Measurements from ENCODE around the gene BCAR3. TPM values are rescaled to one million over a fixed set of nuclear protein-coding genes. Genes with fewer than 3 reads are reported as not detected.

BCAR3 gene
- total RNA-seq, 1 donor from 2014 or later = 11.7 TPM

DNA sequence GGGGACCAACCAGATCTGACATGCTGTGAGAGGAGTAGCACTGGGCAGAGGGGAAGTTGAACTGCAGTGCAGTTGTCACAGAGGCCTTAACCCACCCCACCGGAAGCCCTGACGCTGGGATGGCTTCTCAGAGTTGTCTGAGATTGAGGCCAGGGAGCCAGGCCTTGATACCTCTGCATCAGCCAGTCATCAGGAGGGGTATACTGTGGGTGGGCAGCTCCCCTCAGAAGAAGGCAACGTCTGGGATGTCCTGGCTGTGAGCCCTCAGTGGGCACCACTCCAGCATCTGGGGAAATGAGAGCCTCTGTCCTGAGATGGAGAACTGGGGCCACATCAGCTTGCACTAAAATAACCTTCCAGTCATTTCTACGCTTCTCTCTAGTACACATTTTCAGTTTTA lies 47.9 kb upstream of the BCAR3 start:
- no peak overlapping the region for H2AFZ ChIP-seq (replicated peaks)
- no peak overlapping the region for H3K27ac Mint-ChIP-seq
- peaks cover 31% of the 10 kb centered on the region for H3F3A ChIP-seq (ENCODE audit: low read depth)
- no peak for DNase-seq (ENCODE audit: low spot score)
- H3K27me3 Mint-ChIP-seq (ENCODE audit: insufficient read depth, low read depth) = peaks cover 25% of the 10 kb centered on the region
- no peaks in the 10 kb centered on the region for H3K9me3 ChIP-seq (ENCODE audit: low read depth)
- no peaks in the 10 kb centered on the region for H4K20me1 ChIP-seq (ENCODE audit: low read depth)
- peaks cover 66% of the 10 kb centered on the region for H3K4me1 Mint-ChIP-seq
- no peak overlapping the region for H3K4me3 ChIP-seq
- H3K9me3 Mint-ChIP-seq = peaks cover 3% of the 10 kb centered on the region
- peaks cover 52% of the 10 kb centered on the region for H3K4me1 ChIP-seq
- no peaks in the 10 kb centered on the region for H3K36me3 ChIP-seq
- no peaks in the 10 kb centered on the region for H3K27me3 ChIP-seq
- H3K4me2 ChIP-seq = no peak overlapping the region
- no peak for TF ChIP-seq EZH2phosphoT487 (IDR thresholded peaks at IDR 0.05)
- H3K4me3 Mint-ChIP-seq = no peak overlapping the region
- no peak overlapping the region for H3K27ac ChIP-seq
- no peak overlapping the region for H3K9ac ChIP-seq
- no peaks in the 10 kb centered on the region for H3K36me3 Mint-ChIP-seq
- no peaks in the 10 kb centered on the region for H3K79me2 ChIP-seq (ENCODE audit: low read depth)

DNA sequence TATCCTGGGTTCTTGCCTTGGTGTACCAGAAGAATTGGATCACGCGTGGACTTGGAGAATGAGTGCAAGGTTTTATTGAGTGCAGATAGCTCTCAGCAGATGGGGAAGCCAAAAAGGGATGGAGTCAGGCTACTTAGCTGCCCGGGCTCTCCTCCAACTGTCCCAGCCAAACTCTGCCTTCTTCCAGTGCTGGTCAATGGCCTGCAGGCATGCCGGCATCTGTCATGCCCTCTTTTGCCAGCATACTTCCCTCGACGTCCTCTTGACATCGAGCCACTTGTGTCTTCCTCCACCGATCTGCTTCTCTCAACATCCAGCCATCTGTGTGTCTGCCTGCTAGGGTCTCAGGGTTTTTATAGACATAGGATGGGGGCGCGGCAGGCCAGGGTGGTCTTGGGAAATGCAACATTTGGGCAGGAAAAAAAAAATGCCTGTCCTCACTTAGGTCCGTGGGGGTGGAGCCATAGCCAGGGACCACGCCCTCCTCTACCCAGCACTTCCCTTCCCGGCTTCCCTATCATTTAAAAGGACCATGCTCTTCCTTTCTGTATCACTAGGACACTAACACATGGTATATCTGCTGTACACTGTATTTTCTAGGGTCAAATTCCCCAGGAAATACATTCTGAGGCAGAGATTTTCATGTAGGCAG lies 47.0 kb upstream of the BCAR3 start:
- peaks cover 22% of the 10 kb centered on the region for H3K27me3 Mint-ChIP-seq (ENCODE audit: insufficient read depth, low read depth)
- H3F3A ChIP-seq (ENCODE audit: low read depth) = peaks cover 34% of the 10 kb centered on the region
- no peaks in the 10 kb centered on the region for H3K36me3 ChIP-seq
- H3K9me3 Mint-ChIP-seq = peaks cover 3% of the 10 kb centered on the region
- H3K27ac ChIP-seq = no peak overlapping the region
- H3K4me3 Mint-ChIP-seq = no peak overlapping the region
- peaks cover under 1% of the 10 kb centered on the region for H4K20me1 ChIP-seq (ENCODE audit: low read depth)
- no peaks in the 10 kb centered on the region for H3K36me3 Mint-ChIP-seq
- no peak overlapping the region for H3K4me2 ChIP-seq
- H3K79me2 ChIP-seq (ENCODE audit: low read depth) = no peaks in the 10 kb centered on the region
- H3K4me1 Mint-ChIP-seq = peaks cover 67% of the 10 kb centered on the region
- no peak overlapping the region for H3K4me3 ChIP-seq
- H3K9ac ChIP-seq = no peak overlapping the region
- H3K9me3 ChIP-seq (ENCODE audit: low read depth) = no peaks in the 10 kb centered on the region
- DNase-seq (ENCODE audit: low spot score) = no peak
- peaks cover 53% of the 10 kb centered on the region for H3K4me1 ChIP-seq
- TF ChIP-seq, protein P1, sequence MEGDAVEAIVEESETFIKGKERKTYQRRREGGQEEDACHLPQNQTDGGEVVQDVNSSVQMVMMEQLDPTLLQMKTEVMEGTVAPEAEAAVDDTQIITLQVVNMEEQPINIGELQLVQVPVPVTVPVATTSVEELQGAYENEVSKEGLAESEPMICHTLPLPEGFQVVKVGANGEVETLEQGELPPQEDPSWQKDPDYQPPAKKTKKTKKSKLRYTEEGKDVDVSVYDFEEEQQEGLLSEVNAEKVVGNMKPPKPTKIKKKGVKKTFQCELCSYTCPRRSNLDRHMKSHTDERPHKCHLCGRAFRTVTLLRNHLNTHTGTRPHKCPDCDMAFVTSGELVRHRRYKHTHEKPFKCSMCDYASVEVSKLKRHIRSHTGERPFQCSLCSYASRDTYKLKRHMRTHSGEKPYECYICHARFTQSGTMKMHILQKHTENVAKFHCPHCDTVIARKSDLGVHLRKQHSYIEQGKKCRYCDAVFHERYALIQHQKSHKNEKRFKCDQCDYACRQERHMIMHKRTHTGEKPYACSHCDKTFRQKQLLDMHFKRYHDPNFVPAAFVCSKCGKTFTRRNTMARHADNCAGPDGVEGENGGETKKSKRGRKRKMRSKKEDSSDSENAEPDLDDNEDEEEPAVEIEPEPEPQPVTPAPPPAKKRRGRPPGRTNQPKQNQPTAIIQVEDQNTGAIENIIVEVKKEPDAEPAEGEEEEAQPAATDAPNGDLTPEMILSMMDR (IDR thresholded peaks at IDR 0.05) = no peak
- TF ChIP-seq EZH2phosphoT487 (IDR thresholded peaks at IDR 0.05) (no peak), EZH2 (IDR thresholded peaks at IDR 0.05) (no peak)
- peak overlapping the region; percentile 83 for H3K27ac Mint-ChIP-seq
- H3K27me3 ChIP-seq = no peaks in the 10 kb centered on the region
- no peak overlapping the region for H2AFZ ChIP-seq (replicated peaks)

DNA sequence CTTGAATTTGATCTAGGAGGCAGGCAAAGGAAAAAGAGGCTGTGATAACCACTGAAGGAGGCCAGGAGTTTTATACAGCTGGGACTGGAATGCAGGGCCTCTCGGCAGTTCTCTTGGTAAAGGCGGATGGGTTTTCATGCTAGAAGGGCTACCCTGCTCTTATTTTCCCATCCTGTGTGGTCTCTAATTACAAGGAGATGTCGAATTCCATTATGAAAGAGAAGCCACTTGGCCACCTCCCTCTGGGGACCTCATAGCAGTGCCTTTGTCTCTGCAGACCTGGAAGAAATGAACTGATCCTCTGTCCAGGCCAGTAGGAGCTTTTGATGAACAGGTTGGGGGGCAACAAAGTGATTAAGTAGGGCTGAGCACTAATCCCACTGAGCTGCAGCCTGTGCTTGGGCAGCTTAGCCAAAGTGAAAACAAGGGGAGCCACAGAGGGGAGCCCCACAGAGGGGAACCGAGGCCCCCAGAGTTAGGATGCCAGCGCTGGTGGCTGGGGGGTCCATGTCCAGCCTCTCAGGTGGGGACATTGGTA lies 42.2 kb upstream of the BCAR3 start:
- DNase-seq (ENCODE audit: low spot score) = peak; percentile 89
- Histone ChIP-seq H4K20me1 (ENCODE audit: low read depth) (peaks cover 4% of the 10 kb centered on the region), H2AFZ (replicated peaks) (no peak overlapping the region), H3K9ac (no peak overlapping the region), H3K4me1 (peaks cover 56% of the 10 kb centered on the region), H3K4me3 (peak overlapping the region; percentile 31), H3K79me2 (ENCODE audit: low read depth) (no peaks in the 10 kb centered on the region), H3K27me3 (no peaks in the 10 kb centered on the region), H3F3A (ENCODE audit: low read depth) (peaks cover 41% of the 10 kb centered on the region), H3K27ac (peak overlapping the region; percentile 98), H3K36me3 (no peaks in the 10 kb centered on the region), H3K9me3 (ENCODE audit: low read depth) (no peaks in the 10 kb centered on the region), H3K4me2 (peak overlapping the region; percentile 76)
- peaks cover 68% of the 10 kb centered on the region for H3K4me1 Mint-ChIP-seq
- peak; percentile 59 for TF ChIP-seq EZH2phosphoT487 (IDR thresholded peaks at IDR 0.05)
- TF ChIP-seq EZH2 (IDR thresholded peaks at IDR 0.05) = no peak
- peak overlapping the region; percentile 99 for H3K27ac Mint-ChIP-seq
- H3K9me3 Mint-ChIP-seq = peaks cover 5% of the 10 kb centered on the region
- no peaks in the 10 kb centered on the region for H3K36me3 Mint-ChIP-seq
- H3K27me3 Mint-ChIP-seq (ENCODE audit: insufficient read depth, low read depth) = peaks cover 21% of the 10 kb centered on the region
- H3K4me3 Mint-ChIP-seq = peak overlapping the region; percentile 70

DNA sequence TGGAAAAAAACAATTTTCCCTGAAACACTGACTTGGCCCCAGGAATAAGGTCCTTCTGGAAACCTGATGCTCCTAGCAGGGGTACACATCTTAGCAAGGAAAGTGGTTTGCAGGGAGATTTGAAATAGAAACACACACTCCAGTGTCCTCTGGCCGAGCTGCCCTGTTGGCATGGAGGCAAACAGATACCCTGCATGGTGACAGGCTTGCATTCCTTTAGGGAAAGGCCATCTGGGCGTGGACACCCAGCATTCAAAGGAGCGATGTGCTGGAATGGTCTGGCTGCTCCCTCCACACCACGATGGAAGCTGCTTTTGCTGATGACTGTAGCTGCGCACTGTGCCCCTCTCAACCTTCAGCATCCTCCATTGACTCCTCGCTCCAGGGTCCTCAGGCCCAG lies 41.5 kb upstream of the BCAR3 start:
- peak overlapping the region; percentile 31 for H3K4me3 ChIP-seq
- peaks cover 21% of the 10 kb centered on the region for H3K27me3 Mint-ChIP-seq (ENCODE audit: insufficient read depth, low read depth)
- no peak overlapping the region for H2AFZ ChIP-seq (replicated peaks)
- peaks cover 4% of the 10 kb centered on the region for H4K20me1 ChIP-seq (ENCODE audit: low read depth)
- peaks cover 68% of the 10 kb centered on the region for H3K4me1 Mint-ChIP-seq
- H3K4me1 ChIP-seq = peaks cover 56% of the 10 kb centered on the region
- H3K4me2 ChIP-seq = peak overlapping the region; percentile 76
- H3K36me3 ChIP-seq = no peaks in the 10 kb centered on the region
- peak; percentile 71 for DNase-seq (ENCODE audit: low spot score)
- TF ChIP-seq EZH2 (IDR thresholded peaks at IDR 0.05) (no peak), EZH2phosphoT487 (IDR thresholded peaks at IDR 0.05) (no peak)
- TF ChIP-seq, protein P1 (IDR thresholded peaks at IDR 0.05) = no peak
- H3K9me3 Mint-ChIP-seq = peaks cover 5% of the 10 kb centered on the region
- peak overlapping the region; percentile 98 for H3K27ac ChIP-seq
- H3K79me2 ChIP-seq (ENCODE audit: low read depth) = no peaks in the 10 kb centered on the region
- peak overlapping the region; percentile 99 for H3K27ac Mint-ChIP-seq
- peak overlapping the region; percentile 70 for H3K4me3 Mint-ChIP-seq
- no peaks in the 10 kb centered on the region for H3K9me3 ChIP-seq (ENCODE audit: low read depth)
- H3F3A ChIP-seq (ENCODE audit: low read depth) = peaks cover 41% of the 10 kb centered on the region
- H3K9ac ChIP-seq = no peak overlapping the region
- no peaks in the 10 kb centered on the region for H3K27me3 ChIP-seq
- H3K36me3 Mint-ChIP-seq = no peaks in the 10 kb centered on the region
